Activated CD4-positive, alpha-beta T cell treated with anti-CD3 and anti-CD28 coated beads for 4 hours (primary cell): ENCODE data around the gene NEK11.
A peak's percentile ranks its signal among the peaks of the same experiment; 100 is the strongest.
"Not testable (repeated sequence)": the region's sequence is repeated elsewhere in the genome, so short reads cannot be mapped to it uniquely, and the experiment has no call there.

Experiments
- DNase-seq, 2 donors: peaks; one replicate each; pipeline ENCODE4 v3.0.0-alpha.2; 2020

NEK11 gene

GRCh38 chr3:131370935-131371687, 344.4 kb downstream of the NEK11 start:
- no peak for DNase-seq

GRCh38 chr3:131371688-131372066, 345.0 kb downstream of the NEK11 start:
- DNase-seq, result no peak

- no peak for DNase-seq
Observed at GRCh38 chr3:131374741-131375140, 348.1 kb downstream of the NEK11 start.

GRCh38 chr3:131380821-131381444, 354.3 kb downstream of the NEK11 start:
- not testable (repeated sequence) for DNase-seq

GRCh38 chr3:131381445-131382291, 355.0 kb downstream of the NEK11 start, which contains the start of gene NUDT16:
TSS of gene NUDT16 (plus strand) at chr3:131381774. CDS start at chr3:131381805, 31 bp downstream.
- DNase-seq, result peak; percentile 93 to 95

- DNase-seq, result no peak
Observed at GRCh38 chr3:131386429-131387165, 359.9 kb downstream of the NEK11 start.

- DNase-seq, result no peak
Observed at GRCh38 chr3:131387796-131388489, 361.3 kb downstream of the NEK11 start.

GRCh38 chr3:131388490-131388799, 361.8 kb downstream of the NEK11 start:
- DNase-seq, result no peak

GRCh38 chr3:131390331-131390730, 363.7 kb downstream of the NEK11 start:
- no peak for DNase-seq

- DNase-seq, result no peak
Observed at GRCh38 chr3:131393051-131393450, 366.4 kb downstream of the NEK11 start.

- DNase-seq, result no peak
Observed at GRCh38 chr3:131393868-131394267, 367.2 kb downstream of the NEK11 start.

GRCh38 chr3:131394400-131394799, 367.7 kb downstream of the NEK11 start:
- no peak for DNase-seq

- no peak for DNase-seq
Observed at GRCh38 chr3:131396170-131396569, 369.5 kb downstream of the NEK11 start.

- DNase-seq, result no peak
Observed at GRCh38 chr3:131397889-131398288, 371.2 kb downstream of the NEK11 start.
